PC-3 (cell line): ENCODE measurements around the gene ATP4A. TPM values are rescaled to one million over a fixed set of nuclear protein-coding genes. Genes with fewer than 3 reads are reported as not detected.

Experiments used
- ATAC-seq: fragments of 200-7000 bp; cut with Tn5 transposase; 2 replicates; pipeline ENCODE4 v1.9.1; 2020; ENCODE audit warnings: mild to moderate bottlenecking, moderate library complexity
- BruUV-seq: library from RNA; stranded (reverse); fragments of 400-500 nt; replicated peaks from 2 replicates; lab custom pipeline; 2021; lab: Mats Ljungman, UMichigan
- CTCF ChIA-PET: fragments of 300-600 bp; sonication (Branson Sonifier 250); formaldehyde crosslinking; loops from one replicate; lab custom pipeline; 2022; ENCODE audit warnings: antibody characterized with exemption; lab: Charles Lee
- POLR2A ChIA-PET: fragments of 300-600 bp; sonication (Branson Sonifier 250); formaldehyde crosslinking; loops from one replicate; lab custom pipeline; 2022; ENCODE audit warnings: antibody characterized with exemption; ENCODE audit not compliant: unreplicated experiment; lab: Charles Lee
- DNase-seq: peaks from one replicate; pipeline ENCODE4 v3.0.0-alpha.2; 2015
- H2AFZ ChIP-seq: fragments of 300-600 bp; sonication (generic); 2 replicates; pipeline ENCODE4 v1.6.0; 2016; ENCODE audit warnings: antibody characterized with exemption, low read length
- H3F3A ChIP-seq: fragments of 300-600 bp; sonication (generic); one replicate; pipeline ENCODE4 v1.6.0; 2017; ENCODE audit warnings: antibody characterized with exemption, low read length, control low read depth, mild to moderate bottlenecking; ENCODE audit not compliant: unreplicated experiment
- H3K27ac ChIP-seq: fragments of 300-600 bp; sonication (generic); 2 replicates; pipeline ENCODE4 v1.5.1; 2016; ENCODE audit warnings: mild to moderate bottlenecking, low read length
- H3K27me3 ChIP-seq: fragments of 300-600 bp; sonication (generic); 2 replicates; pipeline ENCODE4 v1.6.1; 2016; ENCODE audit warnings: low read length, mixed read lengths
- H3K36me3 ChIP-seq: fragments of 300-600 bp; sonication (generic); 2 replicates; pipeline ENCODE4 v1.6.1; 2016; ENCODE audit warnings: low read depth, mixed run types, low read length, mixed read lengths
- H3K4me1 ChIP-seq: fragments of 300-600 bp; sonication (generic); 2 replicates; pipeline ENCODE4 v1.5.1; 2016; ENCODE audit warnings: low read length; ENCODE audit not compliant: insufficient read depth
- H3K4me2 ChIP-seq: fragments of 300-600 bp; sonication (generic); 2 replicates; pipeline ENCODE4 v1.6.0; 2016; ENCODE audit warnings: low read length
- H3K4me3 ChIP-seq: fragments of 300-600 bp; sonication (generic); 2 replicates; pipeline ENCODE4 v1.5.1; 2016; ENCODE audit warnings: mild to moderate bottlenecking, low read length, mixed read lengths
- H3K79me2 ChIP-seq: fragments of 300-600 bp; sonication (generic); 2 replicates; pipeline ENCODE4 v1.6.1; 2017; ENCODE audit warnings: low read length, mixed read lengths
- H3K9ac ChIP-seq: fragments of 300-600 bp; sonication (generic); 2 replicates; pipeline ENCODE4 v1.6.0; 2016; ENCODE audit warnings: mild to moderate bottlenecking, low read length
- H3K9me2 ChIP-seq: fragments of 300-600 bp; sonication (generic); replicated peaks from 2 replicates; pipeline ENCODE4 v1.6.1; 2016; ENCODE audit warnings: mixed run types, low read length, mixed read lengths
- H3K9me3 ChIP-seq: fragments of 300-600 bp; sonication (generic); 2 replicates; pipeline ENCODE4 v1.6.1; 2016; ENCODE audit warnings: low read length, mixed read lengths
- H4K20me1 ChIP-seq: fragments of 300-600 bp; sonication (generic); 2 replicates; pipeline ENCODE4 v1.6.1; 2016; ENCODE audit warnings: low read length, mixed read lengths
- EZH2 ChIP-seq: fragments of 300-600 bp; sonication (generic); IDR thresholded peaks from one replicate; pipeline ENCODE4 v1.6.1; 2017; ENCODE audit warnings: antibody characterized with exemption, mild to moderate bottlenecking, low read length; ENCODE audit not compliant: unreplicated experiment
- EZH2phosphoT487 ChIP-seq: fragments of 300-600 bp; sonication (generic); IDR thresholded peaks from 2 replicates; pipeline ENCODE4 v1.6.1; 2018; ENCODE audit warnings: mild to moderate bottlenecking, antibody characterized with exemption, low read length, borderline replicate concordance
- intact Hi-C: fragments of 100-400 bp; cut with micrococcal nuclease; formaldehyde crosslinking; loops from 2 replicates; pipeline ENCODE4 v1.9.0; 2023
- total RNA-seq: library from RNA; depleted of rRNA; stranded (reverse); fragments of >200 nt; gene quantifications from 2 replicates; pipeline ENCODE4 v1.2.3, GENCODE V29; 2014
- TF ChIP-seq, protein P1 (sequence below): fragments of 300-600 bp; sonication (generic); conservative IDR thresholded peaks from 2 replicates; pipeline ENCODE4 v1.5.1; 2017; ENCODE audit warnings: antibody characterized with exemption, low read depth, mild to moderate bottlenecking, low read length

Gene ATP4A
- total RNA-seq, 1 experiment from 2014 or later, result not detected

GRCh38 chr19:35540356-35540927 is 23.0 kb downstream of the ATP4A start:
- Histone ChIP-seq H3K27ac (no peak overlapping the region), H4K20me1 (no peaks in the 10 kb centered on the region), H3K4me1 (peaks cover 7% of the 10 kb centered on the region; the same call in 1 of the 2 replicates), H3K4me2 (no peak overlapping the region), H3K9ac (no peak overlapping the region), H3K36me3 (no peaks in the 10 kb centered on the region), H3K79me2 (peaks cover 18% of the 10 kb centered on the region), H3K27me3 (no peaks in the 10 kb centered on the region), H3F3A (no peaks in the 10 kb centered on the region), H3K9me2 (no peaks in the 10 kb centered on the region), H2AFZ (no peak overlapping the region), H3K4me3 (no peak overlapping the region), H3K9me3 (no peaks in the 10 kb centered on the region)
- intact Hi-C loops, result no loop called here
- ChIA-PET POLR2A (no interaction called here), CTCF (no interaction called here)
- DNase-seq, result no peak
- TF ChIP-seq EZH2phosphoT487 (no peak), EZH2 (no peak)
- TF ChIP-seq, protein P1, sequence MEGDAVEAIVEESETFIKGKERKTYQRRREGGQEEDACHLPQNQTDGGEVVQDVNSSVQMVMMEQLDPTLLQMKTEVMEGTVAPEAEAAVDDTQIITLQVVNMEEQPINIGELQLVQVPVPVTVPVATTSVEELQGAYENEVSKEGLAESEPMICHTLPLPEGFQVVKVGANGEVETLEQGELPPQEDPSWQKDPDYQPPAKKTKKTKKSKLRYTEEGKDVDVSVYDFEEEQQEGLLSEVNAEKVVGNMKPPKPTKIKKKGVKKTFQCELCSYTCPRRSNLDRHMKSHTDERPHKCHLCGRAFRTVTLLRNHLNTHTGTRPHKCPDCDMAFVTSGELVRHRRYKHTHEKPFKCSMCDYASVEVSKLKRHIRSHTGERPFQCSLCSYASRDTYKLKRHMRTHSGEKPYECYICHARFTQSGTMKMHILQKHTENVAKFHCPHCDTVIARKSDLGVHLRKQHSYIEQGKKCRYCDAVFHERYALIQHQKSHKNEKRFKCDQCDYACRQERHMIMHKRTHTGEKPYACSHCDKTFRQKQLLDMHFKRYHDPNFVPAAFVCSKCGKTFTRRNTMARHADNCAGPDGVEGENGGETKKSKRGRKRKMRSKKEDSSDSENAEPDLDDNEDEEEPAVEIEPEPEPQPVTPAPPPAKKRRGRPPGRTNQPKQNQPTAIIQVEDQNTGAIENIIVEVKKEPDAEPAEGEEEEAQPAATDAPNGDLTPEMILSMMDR, result no peak
- ATAC-seq, result no peak
- no TSS peak for BruUV-seq

- CTCF ChIA-PET, result no interaction called here
- Histone ChIP-seq H3K79me2 (peaks cover 13% of the 10 kb centered on the region), H3K4me1 (peaks cover 7% of the 10 kb centered on the region; the same call in 1 of the 2 replicates), H3K36me3 (no peaks in the 10 kb centered on the region), H4K20me1 (no peaks in the 10 kb centered on the region), H3K27me3 (no peaks in the 10 kb centered on the region), H3K4me2 (no peak overlapping the region), H3K9ac (no peak overlapping the region), H2AFZ (no peak overlapping the region), H3F3A (no peaks in the 10 kb centered on the region), H3K9me3 (no peaks in the 10 kb centered on the region), H3K4me3 (no peak overlapping the region), H3K27ac (no peak overlapping the region), H3K9me2 (no peaks in the 10 kb centered on the region)
- POLR2A ChIA-PET, result no interaction called here
- BruUV-seq, result no TSS peak
- no peak for DNase-seq
- TF ChIP-seq EZH2phosphoT487, result no peak
- TF ChIP-seq, protein P1, result no peak
- intact Hi-C loops, result no loop called here
- ATAC-seq, result no peak
Measured at GRCh38 chr19:35539850-35540249, 23.6 kb downstream of the ATP4A start.

DNA sequence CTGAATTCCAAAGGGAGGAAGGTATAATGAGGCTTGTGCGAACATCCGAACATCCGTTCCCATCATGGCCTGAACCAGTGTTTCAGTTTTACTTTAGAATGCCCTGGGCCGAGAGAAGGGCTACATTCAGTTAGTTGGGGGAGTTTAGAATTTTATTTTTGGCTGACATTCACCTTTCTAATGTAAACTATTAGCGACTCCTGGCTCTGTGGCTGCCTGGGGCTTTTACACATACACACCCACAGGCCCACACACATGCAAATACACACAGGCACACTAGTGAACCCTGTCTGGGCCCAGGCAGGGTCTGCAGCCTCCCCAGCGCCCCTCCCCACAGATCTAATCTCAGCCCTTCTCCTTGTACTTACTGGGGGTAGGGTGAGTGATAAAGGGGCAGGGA is 24.1 kb downstream of the ATP4A start:
- intact Hi-C loops, result no loop called here
- H3K9me2 ChIP-seq, result no peaks in the 10 kb centered on the region
- no TSS peak for BruUV-seq
- no peaks in the 10 kb centered on the region for H3K9me3 ChIP-seq
- TF ChIP-seq, protein P1, result no peak
- TF ChIP-seq EZH2 (no peak), EZH2phosphoT487 (no peak)
- POLR2A ChIA-PET, result no interaction called here
- no peak overlapping the region for H3K9ac ChIP-seq
- H3K79me2 ChIP-seq, result peaks cover 8% of the 10 kb centered on the region
- H2AFZ ChIP-seq, result no peak overlapping the region
- H3K27ac ChIP-seq, result no peak overlapping the region
- no peak overlapping the region for H3K4me2 ChIP-seq
- peaks cover 2% of the 10 kb centered on the region; the same call in 1 of the 2 replicates for H3K4me1 ChIP-seq
- no peaks in the 10 kb centered on the region for H3K36me3 ChIP-seq
- H3K27me3 ChIP-seq, result no peaks in the 10 kb centered on the region
- no peaks in the 10 kb centered on the region for H4K20me1 ChIP-seq
- H3K4me3 ChIP-seq, result no peak overlapping the region
- H3F3A ChIP-seq, result no peaks in the 10 kb centered on the region
- ATAC-seq (no peak), DNase-seq (no peak)
- CTCF ChIA-PET, result no interaction called here
